A673 (cell line): ENCODE results near the gene YES1. TPM values are rescaled to one million over a fixed set of nuclear protein-coding genes. Genes with fewer than 3 reads are reported as not detected.

Source experiments
- BruUV-seq: library from RNA; stranded (reverse); fragments of 400-500 nt; replicated peaks from 2 replicates; lab custom pipeline; 2021; lab: Mats Ljungman, UMichigan
- CTCF ChIA-PET: fragments of 300-600 bp; sonication (Branson Sonifier 250); formaldehyde crosslinking; loops from one replicate; lab custom pipeline; 2022; ENCODE audit warnings: antibody characterized with exemption; lab: Charles Lee
- POLR2A ChIA-PET: fragments of 300-600 bp; sonication (Branson Sonifier 250); formaldehyde crosslinking; loops from one replicate; lab custom pipeline; 2022; ENCODE audit warnings: antibody characterized with exemption; ENCODE audit not compliant: low non-redundant PET; lab: Charles Lee
- DNase-seq: peaks from one replicate; pipeline ENCODE4 v3.0.0-alpha.2; 2015; ENCODE audit warnings: low spot score
- H3K27ac ChIP-seq: fragments of 200-600 bp; sonication (generic); 2 replicates; pipeline ENCODE4 v1.5.1; 2016; ENCODE audit warnings: mixed run types, low read depth, mild to moderate bottlenecking, mixed read lengths, antibody characterized with exemption, low read length; ENCODE audit not compliant: poor library complexity, severe bottlenecking
- H3K27me3 ChIP-seq: fragments of 200-600 bp; sonication (generic); replicated peaks from 2 replicates; pipeline ENCODE4 v1.6.1; 2017; ENCODE audit warnings: mixed run types, low read depth, mild to moderate bottlenecking, mixed read lengths, antibody characterized with exemption, low read length; ENCODE audit not compliant: insufficient read depth, poor library complexity
- H3K36me3 ChIP-seq: fragments of 200-600 bp; sonication (generic); 2 replicates; pipeline ENCODE4 v1.6.1; 2016; ENCODE audit warnings: mixed run types, mild to moderate bottlenecking, mixed read lengths, antibody characterized with exemption, low read length; ENCODE audit not compliant: insufficient read depth, poor library complexity, severe bottlenecking
- H3K4me1 ChIP-seq: fragments of 200-600 bp; sonication (generic); 2 replicates; pipeline ENCODE4 v1.6.1; 2017; ENCODE audit warnings: mixed run types, mild to moderate bottlenecking, mixed read lengths, antibody characterized with exemption, low read length; ENCODE audit not compliant: insufficient read depth, poor library complexity, severe bottlenecking
- H3K4me3 ChIP-seq: fragments of 200-600 bp; sonication (generic); 2 replicates; pipeline ENCODE4 v1.5.1; 2016; ENCODE audit warnings: low read depth, mixed run types, mild to moderate bottlenecking, mixed read lengths, low read length; ENCODE audit not compliant: poor library complexity, severe bottlenecking
- H3K9me3 ChIP-seq: fragments of 200-600 bp; sonication (generic); 2 replicates; pipeline ENCODE4 v1.6.1; 2016; ENCODE audit warnings: mixed run types, low read depth, mild to moderate bottlenecking, mixed read lengths, antibody characterized with exemption, low read length; ENCODE audit not compliant: poor library complexity, severe bottlenecking
- CTCF ChIP-seq: fragments of 300-800, 200-600 bp; sonication (generic); conservative IDR thresholded peaks from 2 replicates; pipeline ENCODE4 v1.5.1; 2017; ENCODE audit warnings: low read depth, mild to moderate bottlenecking, antibody characterized with exemption, low read length, moderate library complexity, mixed read lengths
- EZH2 ChIP-seq: fragments of 200-600 bp; sonication (generic); IDR thresholded peaks from 2 replicates; pipeline ENCODE4 v1.6.1; 2017; ENCODE audit warnings: borderline replicate concordance, low read depth, mild to moderate bottlenecking, mixed read lengths, antibody characterized with exemption, low read length; ENCODE audit not compliant: poor library complexity, severe bottlenecking
- intact Hi-C: fragments of 100-400 bp; cut with micrococcal nuclease; formaldehyde crosslinking; loops from one replicate; pipeline ENCODE4 v1.10.0; 2022; ENCODE audit not compliant: unreplicated experiment
- total RNA-seq: library from RNA; stranded (reverse); gene quantifications from 2 replicates; pipeline ENCODE4 v1.2.3, GENCODE V29; 2021

Gene YES1
- total RNA-seq, 1 experiment from 2014 or later = 138 TPM

GRCh38 chr18:715626-716025 lies 96.4 kb downstream of the YES1 start:
- DNase-seq = peak; percentile 64
- intact Hi-C loops = no loop called here
- Histone ChIP-seq H3K4me1 (peaks cover 4% of the 10 kb centered on the region), H3K9me3 (peaks cover 4% of the 10 kb centered on the region), H3K27ac (peak overlapping the region; percentile 22), H3K36me3 (no peaks in the 10 kb centered on the region), H3K27me3 (no peaks in the 10 kb centered on the region), H3K4me3 (no peak overlapping the region)
- ChIA-PET POLR2A (no interaction called here), CTCF (interaction anchor here (1.1 to 1.2 kb wide), 2 partner anchors 115 to 124 kb away, joined by 4 to 5 read pairs; no protein-coding TSS in a partner anchor)
- BruUV-seq = no TSS peak
- no peak for TF ChIP-seq CTCF
- no peak for TF ChIP-seq EZH2

- DNase-seq = no peak
- Histone ChIP-seq H3K9me3 (peaks cover 4% of the 10 kb centered on the region), H3K27me3 (no peaks in the 10 kb centered on the region), H3K4me1 (peaks cover 4% of the 10 kb centered on the region), H3K36me3 (no peaks in the 10 kb centered on the region), H3K4me3 (peak overlapping the region; percentile 61), H3K27ac (no peak overlapping the region)
- POLR2A ChIA-PET = no interaction called here
- no TSS peak for BruUV-seq
- CTCF ChIA-PET = interaction anchor here (0.6 to 1.4 kb wide), 2 partner anchors 89 to 126 kb away, joined by 3 to 8 read pairs; no protein-coding TSS in a partner anchor
- TF ChIP-seq EZH2 = no peak
- TF ChIP-seq CTCF = no peak
- intact Hi-C loops = no loop called here
Observed at GRCh38 chr18:713135-713490, 98.9 kb downstream of the YES1 start.

- intact Hi-C loops = loop anchor here (1.0 kb wide), 1 partner anchor 127 kb away; no protein-coding TSS in a partner anchor
- Histone ChIP-seq H3K4me3 (peak within 1 kb of the TSS; percentile 61), H3K4me1 (peaks cover 4% of the 10 kb centered on the region), H3K27me3 (no peaks in the 10 kb centered on the region), H3K9me3 (peaks cover 4% of the 10 kb centered on the region), H3K36me3 (no peaks in the 10 kb centered on the region), H3K27ac (peak within 1 kb of the TSS; percentile 90)
- TF ChIP-seq CTCF = peak; percentile 69
- TF ChIP-seq EZH2 = no peak
- CTCF ChIA-PET = interaction anchor here (0.6 to 1.4 kb wide), 2 partner anchors 89 to 127 kb away, joined by 3 to 8 read pairs; no protein-coding TSS in a partner anchor
- POLR2A ChIA-PET = interaction anchor here (0.5 kb wide), 1 partner anchor 54 kb away, joined by 3 read pairs; no protein-coding TSS in a partner anchor
- no TSS peak for BruUV-seq
- DNase-seq = peak; percentile 88
Observed at GRCh38 chr18:712401-713134, 99.5 kb downstream of the YES1 start, which contains the start of gene ENOSF1. Gene ENOSF1, minus strand, starts transcription at chr18:712630. Its CDS starts 43 bp downstream, at chr18:712587.
